NB4 (cell line): ENCODE results near the gene MPND.

Experiments used
- DNase-seq: peaks from one replicate; pipeline ENCODE4 v3.0.0; 2010; ENCODE audit warnings: low read depth
- H3K4me3 ChIP-seq: one replicate; pipeline ENCODE4 v1.5.1; 2011; ENCODE audit warnings: mild to moderate bottlenecking, low read depth, low read length, moderate library complexity
- MYC ChIP-seq: IDR thresholded peaks from 2 replicates; pipeline ENCODE4 v1.6.1; 2011; ENCODE audit warnings: low read depth, low read length
- POLR2A ChIP-seq: IDR thresholded peaks from 2 replicates; pipeline ENCODE4 v1.6.1; 2011; ENCODE audit warnings: mild to moderate bottlenecking; ENCODE audit not compliant: insufficient read length; ENCODE audit errors: extremely low read depth
- TF ChIP-seq, protein P1 (sequence below): IDR thresholded peaks from one replicate; pipeline ENCODE4 v1.5.1; 2012; ENCODE audit warnings: low read depth, low read length
- TF ChIP-seq, protein P2 (sequence below): IDR thresholded peaks from 2 replicates; pipeline ENCODE4 v1.6.1; 2011; ENCODE audit warnings: low read depth, low read length

The MPND gene

DNA sequence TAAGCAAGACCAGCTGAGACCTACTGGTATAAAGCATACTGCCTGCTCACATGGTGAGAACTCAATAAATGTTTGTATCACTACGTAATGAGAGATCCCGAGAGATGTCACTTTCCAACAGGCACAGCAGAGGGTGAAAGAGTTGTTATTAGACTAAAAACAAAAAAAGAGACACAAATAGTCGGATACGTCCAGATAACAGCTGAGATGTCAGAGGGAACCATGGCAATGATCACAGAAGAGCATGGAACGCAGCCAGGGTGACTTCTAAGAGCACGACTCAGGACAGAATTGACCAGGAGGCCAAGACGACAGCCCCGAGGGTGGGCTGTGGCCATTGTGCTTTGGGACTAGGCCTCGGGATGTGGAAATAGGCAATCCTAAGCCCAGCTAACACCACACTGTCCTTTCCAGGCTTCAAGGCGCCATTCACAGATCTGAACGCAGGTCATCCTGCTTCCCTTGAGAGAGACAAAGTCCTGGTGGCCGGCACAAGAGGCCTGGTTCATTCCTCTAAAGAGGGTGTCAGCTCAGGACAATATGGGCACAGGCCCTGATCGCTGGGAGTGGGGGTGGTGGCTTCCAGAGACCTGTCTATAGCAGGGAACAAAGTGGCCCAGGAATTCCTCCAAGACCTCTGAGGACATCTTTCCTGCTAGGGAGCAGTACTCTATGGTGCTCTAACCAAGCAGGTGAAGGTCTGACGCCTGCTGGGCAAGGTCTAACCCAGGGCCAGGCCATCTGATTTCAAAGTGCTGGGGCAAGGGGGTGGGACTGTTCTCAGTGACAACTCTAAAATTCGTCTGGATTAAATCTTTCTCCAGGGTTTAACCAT lies 53.8 kb downstream of the MPND start:
- no peak for DNase-seq
- TF ChIP-seq POLR2A (no peak), MYC (no peak)
- TF ChIP-seq, protein P1, sequence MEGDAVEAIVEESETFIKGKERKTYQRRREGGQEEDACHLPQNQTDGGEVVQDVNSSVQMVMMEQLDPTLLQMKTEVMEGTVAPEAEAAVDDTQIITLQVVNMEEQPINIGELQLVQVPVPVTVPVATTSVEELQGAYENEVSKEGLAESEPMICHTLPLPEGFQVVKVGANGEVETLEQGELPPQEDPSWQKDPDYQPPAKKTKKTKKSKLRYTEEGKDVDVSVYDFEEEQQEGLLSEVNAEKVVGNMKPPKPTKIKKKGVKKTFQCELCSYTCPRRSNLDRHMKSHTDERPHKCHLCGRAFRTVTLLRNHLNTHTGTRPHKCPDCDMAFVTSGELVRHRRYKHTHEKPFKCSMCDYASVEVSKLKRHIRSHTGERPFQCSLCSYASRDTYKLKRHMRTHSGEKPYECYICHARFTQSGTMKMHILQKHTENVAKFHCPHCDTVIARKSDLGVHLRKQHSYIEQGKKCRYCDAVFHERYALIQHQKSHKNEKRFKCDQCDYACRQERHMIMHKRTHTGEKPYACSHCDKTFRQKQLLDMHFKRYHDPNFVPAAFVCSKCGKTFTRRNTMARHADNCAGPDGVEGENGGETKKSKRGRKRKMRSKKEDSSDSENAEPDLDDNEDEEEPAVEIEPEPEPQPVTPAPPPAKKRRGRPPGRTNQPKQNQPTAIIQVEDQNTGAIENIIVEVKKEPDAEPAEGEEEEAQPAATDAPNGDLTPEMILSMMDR, result no peak
- TF ChIP-seq, protein P2, sequence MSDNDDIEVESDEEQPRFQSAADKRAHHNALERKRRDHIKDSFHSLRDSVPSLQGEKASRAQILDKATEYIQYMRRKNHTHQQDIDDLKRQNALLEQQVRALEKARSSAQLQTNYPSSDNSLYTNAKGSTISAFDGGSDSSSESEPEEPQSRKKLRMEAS, result no peak
- no peak overlapping the region for H3K4me3 ChIP-seq

DNA sequence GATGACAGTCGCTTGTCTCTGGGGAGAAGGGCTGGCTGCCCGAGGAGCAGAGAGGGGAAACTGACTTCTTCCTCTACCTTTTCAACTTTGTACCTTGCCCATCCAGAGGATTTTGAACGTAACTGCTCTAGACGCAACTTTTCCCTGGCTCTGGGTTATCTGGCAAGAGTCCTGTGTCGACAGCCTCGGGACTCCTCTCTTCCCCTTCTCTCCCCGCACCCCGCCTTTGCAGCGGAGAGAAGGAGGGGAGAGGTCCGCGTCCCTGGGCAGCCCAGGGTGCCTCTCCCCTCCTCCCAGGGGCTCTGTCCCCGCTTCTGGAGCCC lies 56.4 kb downstream of the MPND start:
- peak overlapping the region; percentile 91 for H3K4me3 ChIP-seq
- TF ChIP-seq, protein P2, result no peak
- TF ChIP-seq, protein P1, result no peak
- no peak for TF ChIP-seq POLR2A
- TF ChIP-seq MYC, result no peak; the same call in 1 of the 2 replicates
- DNase-seq, result peak; percentile 61

DNA sequence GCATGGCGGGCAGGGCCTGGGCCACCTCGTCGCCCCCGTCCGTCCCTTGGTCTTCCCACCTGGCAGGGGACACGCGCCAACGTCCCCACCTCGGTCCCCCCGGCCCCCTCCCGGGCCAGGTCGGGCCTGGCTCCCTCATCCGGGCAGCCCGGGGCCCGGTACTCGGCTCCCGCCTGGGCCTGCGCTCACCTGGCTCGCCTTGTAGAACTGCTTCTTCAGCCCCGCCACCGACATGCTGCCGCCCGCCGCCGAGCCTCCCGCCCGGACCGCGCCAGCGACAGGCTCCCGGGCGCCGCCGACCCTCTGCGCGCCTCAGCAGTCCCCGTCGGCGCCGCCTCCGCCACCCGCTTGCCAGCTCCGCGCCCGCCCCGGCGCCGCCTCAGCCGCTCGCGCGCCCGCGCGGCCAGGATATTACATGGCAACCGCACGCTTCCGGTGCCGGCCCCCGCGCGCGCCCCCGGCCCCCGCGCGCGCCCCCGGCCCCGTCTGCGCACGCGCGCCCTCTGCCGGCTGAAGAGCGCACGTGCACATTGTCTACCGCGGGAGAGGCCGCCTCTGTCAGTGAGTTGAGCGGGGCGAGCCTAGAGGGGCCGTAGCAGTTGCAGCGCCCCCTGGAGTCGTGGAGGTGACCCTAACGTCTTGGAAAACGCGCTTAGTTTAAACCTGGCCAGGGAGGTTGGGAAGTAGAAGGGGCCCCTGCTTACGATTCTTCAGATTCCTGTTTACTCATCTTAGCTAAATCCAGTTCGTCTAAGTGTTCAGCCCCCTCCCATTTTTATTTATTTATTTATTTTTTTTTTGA lies 57.0 kb downstream of the MPND start, which contains the start of gene SH3GL1:
SH3GL1 (minus strand) TSS at position 413 of the 802 bp plus-strand sequence; CDS start at position 234, 179 bp downstream.
- peak; percentile 88 for DNase-seq
- TF ChIP-seq MYC, result no peak; the same call in 1 of the 2 replicates
- TF ChIP-seq, protein P2, result peak; percentile 86
- TF ChIP-seq POLR2A, result peak; percentile 46
- TF ChIP-seq, protein P1, result peak; percentile 72
- peak within 1 kb of the TSS; percentile 91 for H3K4me3 ChIP-seq

DNA sequence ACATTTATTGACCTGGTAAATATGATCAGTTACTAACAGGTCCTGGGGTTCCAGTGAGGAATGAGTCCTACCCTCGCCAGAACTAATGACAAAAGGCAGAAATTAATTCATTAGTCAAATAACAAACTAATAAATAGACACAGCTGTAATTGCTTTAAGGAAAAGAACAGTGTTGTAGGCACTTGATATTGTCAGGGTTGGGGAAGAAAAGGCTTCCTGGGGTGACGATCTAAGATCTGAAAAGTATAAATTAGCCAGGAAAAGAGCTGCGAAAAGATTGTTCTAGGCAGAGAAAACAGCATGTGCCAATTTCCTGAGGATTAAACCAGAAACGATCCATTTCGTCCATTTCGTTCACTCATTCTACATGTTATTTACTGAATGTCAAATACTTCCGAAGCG lies 58.4 kb downstream of the MPND start:
- no peak for DNase-seq
- TF ChIP-seq MYC, result no peak
- TF ChIP-seq, protein P1, result no peak
- TF ChIP-seq POLR2A, result no peak
- TF ChIP-seq, protein P2, result no peak
- peak overlapping the region; percentile 61 for H3K4me3 ChIP-seq

DNA sequence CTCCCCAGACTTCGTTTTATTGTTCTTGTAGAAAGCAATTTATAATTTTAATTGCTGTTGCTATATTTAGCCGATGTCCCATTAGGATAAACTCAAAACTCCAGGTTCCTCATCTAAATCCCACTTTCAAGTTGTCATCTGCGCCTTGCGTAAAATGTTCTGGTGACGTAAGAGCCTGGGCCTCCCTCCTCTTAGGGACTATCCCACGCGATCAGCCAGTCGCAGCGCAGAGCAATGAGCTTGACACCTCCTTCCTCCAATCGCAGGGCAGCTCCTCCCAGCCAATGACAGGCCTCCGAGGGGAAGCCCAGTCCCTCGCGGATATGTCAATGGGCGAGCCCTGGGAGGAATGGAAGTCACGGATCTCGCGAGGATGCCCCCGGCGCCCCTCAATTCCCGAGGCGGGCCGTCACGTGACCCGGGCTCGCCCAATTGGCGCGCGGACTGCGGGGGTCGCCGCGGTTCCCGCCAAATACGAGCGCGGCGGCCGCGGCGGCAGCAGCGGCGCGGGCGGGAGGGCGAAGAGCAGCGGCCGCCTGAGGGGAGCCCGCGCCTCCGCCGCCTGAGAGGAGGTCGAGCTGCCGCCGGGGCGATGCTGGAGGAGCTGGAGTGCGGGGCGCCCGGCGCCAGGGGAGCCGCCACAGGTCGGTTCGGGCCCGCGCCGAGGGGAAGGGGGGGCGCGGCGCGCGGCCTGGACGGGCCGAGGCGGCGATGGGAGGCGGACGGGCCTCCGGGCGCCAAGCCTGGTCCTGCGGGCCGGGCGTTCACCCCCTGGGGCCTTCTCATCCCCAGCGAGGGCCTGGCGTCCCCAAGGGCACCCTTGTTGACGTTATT lies 59.0 kb downstream of the MPND start, which contains the start of gene CHAF1A:
CHAF1A (plus strand) TSS at position 470 of the 834 bp plus-strand sequence; CDS start at position 593, 123 bp downstream.
- H3K4me3 ChIP-seq, result peak within 1 kb of the TSS; percentile 93
- TF ChIP-seq POLR2A (peak; percentile 49), MYC (no peak)
- TF ChIP-seq, protein P1, result no peak
- TF ChIP-seq, protein P2, result peak; percentile 84
- DNase-seq, result peak; percentile 98
